ENCODE data around the gene SLC27A4. TPM values are rescaled to one million over a fixed set of nuclear protein-coding genes. Genes with fewer than 3 reads are reported as not detected.

SLC27A4 gene
- total and polyA plus RNA-seq, 9 donors = 7.2 to 16.3 (median 13.1) TPM

DNA sequence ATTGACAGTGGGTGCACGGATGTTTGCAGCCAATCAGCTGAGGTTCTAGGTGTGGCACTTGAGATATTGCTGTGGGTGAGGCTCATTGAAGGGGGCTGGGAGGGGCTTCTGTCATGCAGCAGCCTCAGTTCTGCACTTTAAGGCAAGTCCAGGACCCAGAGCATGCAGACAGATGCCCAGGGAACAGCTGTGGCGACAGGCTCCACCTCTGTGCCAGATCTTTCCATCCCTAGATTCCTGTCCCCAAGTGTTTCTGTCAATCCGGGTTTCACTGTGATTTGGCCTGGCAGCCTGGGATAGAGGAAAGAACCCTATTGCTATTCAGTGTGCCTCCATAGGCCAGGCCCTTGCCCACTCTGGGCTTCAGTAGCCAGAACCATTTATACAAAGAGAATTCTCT lies 59.5 kb downstream of the SLC27A4 start:
- peak overlapping the region; percentile 80 for H3K27ac ChIP-seq (ENCODE audit: low read length)
- no peak overlapping the region for H3K4me3 ChIP-seq (ENCODE audit: low read length)
- 67% methylated on average over 1 of the region's 3 CpGs for WGBS (ENCODE audit: insufficient coverage)
- no peaks in the 10 kb centered on the region for H3K36me3 ChIP-seq (ENCODE audit: control insufficient read depth, insufficient read depth, low read length)
- peak; percentile 69 for DNase-seq
- H3K4me1 ChIP-seq (ENCODE audit: control insufficient read depth, insufficient read depth, low read length) = peaks cover 17% of the 10 kb centered on the region
- H3K9me3 ChIP-seq (replicated peaks; ENCODE audit: control insufficient read depth, low read depth, low read length) = no peaks in the 10 kb centered on the region
- peaks cover 26% of the 10 kb centered on the region for H3K27me3 ChIP-seq (ENCODE audit: control insufficient read depth, insufficient read depth, low read length)

DNA sequence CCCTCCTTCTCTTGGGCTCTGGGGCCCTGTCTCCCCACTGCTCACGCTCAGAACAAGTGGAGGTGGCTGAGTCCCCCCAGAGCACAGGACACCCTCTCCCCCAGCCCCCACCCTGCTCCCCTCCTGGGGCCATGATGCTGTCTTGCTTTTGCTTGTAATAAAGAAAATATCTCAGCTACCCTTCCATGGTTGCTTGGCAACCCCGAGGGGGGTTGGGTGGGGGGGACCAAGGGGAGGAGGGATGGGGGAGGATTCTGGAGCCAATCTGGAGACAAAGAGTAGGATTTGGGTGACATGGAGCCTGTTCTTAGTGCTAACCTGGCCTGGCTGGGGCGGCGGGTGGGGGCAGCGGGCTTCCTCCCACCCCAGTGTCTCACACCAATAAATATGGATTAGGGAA lies 64.2 kb downstream of the SLC27A4 start:
- H3K4me1 ChIP-seq (ENCODE audit: control insufficient read depth, insufficient read depth, low read length) = peaks cover 32% of the 10 kb centered on the region
- no peaks in the 10 kb centered on the region for H3K36me3 ChIP-seq (ENCODE audit: control insufficient read depth, insufficient read depth, low read length)
- peaks cover 2% of the 10 kb centered on the region for H3K27me3 ChIP-seq (ENCODE audit: control insufficient read depth, insufficient read depth, low read length)
- H3K27ac ChIP-seq (ENCODE audit: low read length) = no peak overlapping the region
- no peaks in the 10 kb centered on the region for H3K9me3 ChIP-seq (replicated peaks; ENCODE audit: control insufficient read depth, low read depth, low read length)
- no CpG with 5 or more reads among the region's 5 CpGs for WGBS (ENCODE audit: insufficient coverage)
- no peak for DNase-seq
- no peak overlapping the region for H3K4me3 ChIP-seq (ENCODE audit: low read length)

DNA sequence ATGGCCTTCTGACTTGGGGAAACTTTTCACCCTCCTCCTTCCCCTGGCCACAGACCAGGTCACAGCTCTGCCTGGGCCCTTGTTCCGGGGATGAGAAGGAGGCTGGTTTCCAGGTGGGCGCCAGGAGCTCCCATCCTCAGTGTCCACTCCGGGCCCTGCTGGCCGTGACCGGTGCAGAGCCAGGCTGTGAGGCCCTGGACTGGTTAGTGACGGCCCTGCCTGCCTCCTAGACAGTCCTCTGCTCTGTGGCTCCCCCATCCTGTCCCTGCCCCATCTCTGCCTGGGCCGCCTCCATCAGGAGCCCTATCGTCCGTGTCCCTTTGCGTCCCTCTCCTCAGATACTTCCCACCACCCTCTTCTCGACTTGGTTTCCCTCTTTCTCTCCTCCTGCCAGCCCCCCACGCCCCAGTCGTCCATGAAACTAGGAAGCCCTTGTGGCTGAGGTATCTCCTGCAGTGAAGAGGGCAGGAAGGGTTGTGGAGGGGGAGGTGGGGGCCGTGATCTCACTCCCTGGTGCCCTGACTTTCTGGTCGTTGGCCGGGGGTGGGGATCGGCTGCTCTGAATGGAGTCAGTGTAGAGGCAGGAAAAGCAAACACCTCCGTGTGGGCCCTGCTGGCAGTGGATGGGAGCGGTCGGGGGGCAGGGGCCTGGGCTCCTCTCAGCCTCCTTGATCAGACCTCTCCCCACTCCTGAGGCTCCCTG lies 64.9 kb downstream of the SLC27A4 start:
- WGBS (ENCODE audit: insufficient coverage) = 47% methylated on average over 12 of the region's 20 CpGs
- DNase-seq = no peak
- Histone ChIP-seq H3K27ac (ENCODE audit: low read length) (no peak overlapping the region), H3K4me1 (ENCODE audit: control insufficient read depth, insufficient read depth, low read length) (peaks cover 35% of the 10 kb centered on the region), H3K9me3 (replicated peaks; ENCODE audit: control insufficient read depth, low read depth, low read length) (no peaks in the 10 kb centered on the region), H3K4me3 (ENCODE audit: low read length) (no peak overlapping the region), H3K36me3 (ENCODE audit: control insufficient read depth, insufficient read depth, low read length) (no peaks in the 10 kb centered on the region), H3K27me3 (ENCODE audit: control insufficient read depth, insufficient read depth, low read length) (peaks cover 3% of the 10 kb centered on the region)

DNA sequence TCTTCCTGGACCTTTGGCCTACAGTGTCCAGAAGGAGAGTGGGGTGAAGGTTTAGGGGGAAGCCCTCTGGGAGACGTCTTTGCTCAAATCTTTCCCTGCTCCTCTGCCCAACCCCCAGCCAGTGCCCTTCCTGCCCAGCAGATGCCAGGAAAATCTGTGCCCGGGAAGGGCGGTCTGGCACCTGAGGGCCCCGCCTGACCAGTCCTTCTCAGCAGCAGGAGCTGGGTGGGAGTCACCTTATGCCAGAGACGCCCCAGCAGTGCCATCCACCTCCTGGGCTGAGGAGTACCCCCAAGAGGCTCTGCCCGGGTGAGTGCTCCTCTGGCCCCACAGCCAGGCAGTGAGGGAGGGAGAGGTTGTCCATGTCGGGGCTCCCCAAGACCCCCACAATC lies 65.4 kb downstream of the SLC27A4 start:
- no peak overlapping the region for H3K4me3 ChIP-seq (ENCODE audit: low read length)
- H3K36me3 ChIP-seq (ENCODE audit: control insufficient read depth, insufficient read depth, low read length) = no peaks in the 10 kb centered on the region
- DNase-seq = no peak
- WGBS (ENCODE audit: insufficient coverage) = 72% methylated on average over 5 of the region's 7 CpGs
- peaks cover 34% of the 10 kb centered on the region for H3K4me1 ChIP-seq (ENCODE audit: control insufficient read depth, insufficient read depth, low read length)
- H3K27me3 ChIP-seq (ENCODE audit: control insufficient read depth, insufficient read depth, low read length) = peaks cover 2% of the 10 kb centered on the region
- H3K9me3 ChIP-seq (replicated peaks; ENCODE audit: control insufficient read depth, low read depth, low read length) = no peaks in the 10 kb centered on the region
- no peak overlapping the region for H3K27ac ChIP-seq (ENCODE audit: low read length)

DNA sequence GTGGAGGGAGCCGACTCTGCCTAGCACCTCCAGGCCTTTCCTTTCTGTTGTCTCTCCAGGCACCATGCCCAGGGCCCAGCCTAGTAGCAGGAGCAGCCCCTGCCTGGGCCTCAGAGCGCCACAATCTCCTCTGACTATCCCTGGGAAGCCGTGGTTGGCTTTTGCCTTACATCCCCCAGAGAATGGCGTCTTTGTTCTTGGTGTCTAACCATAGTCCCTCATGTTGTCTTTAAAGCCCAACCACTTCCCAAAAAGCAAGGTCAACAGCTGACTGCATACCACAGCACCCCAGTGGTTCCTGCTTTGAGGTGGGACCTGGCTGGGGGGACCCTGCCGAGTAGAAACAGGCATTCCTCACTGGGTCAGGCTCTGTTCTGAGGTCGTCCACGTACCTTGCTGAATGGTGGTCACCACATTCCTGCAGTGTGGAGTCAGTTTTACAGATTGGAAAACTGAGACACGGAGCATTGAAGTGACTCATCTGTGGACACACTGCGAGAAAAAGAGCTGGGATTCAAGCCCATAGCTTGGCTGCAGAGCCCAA lies 66.6 kb downstream of the SLC27A4 start:
- WGBS (ENCODE audit: insufficient coverage) = 58% methylated on average over 7 of the region's 9 CpGs
- H3K4me3 ChIP-seq (ENCODE audit: low read length) = no peak overlapping the region
- peaks cover 2% of the 10 kb centered on the region for H3K27me3 ChIP-seq (ENCODE audit: control insufficient read depth, insufficient read depth, low read length)
- H3K4me1 ChIP-seq (ENCODE audit: control insufficient read depth, insufficient read depth, low read length) = peaks cover 44% of the 10 kb centered on the region
- H3K27ac ChIP-seq (ENCODE audit: low read length) = peak overlapping the region; percentile 7
- DNase-seq = no peak
- H3K36me3 ChIP-seq (ENCODE audit: control insufficient read depth, insufficient read depth, low read length) = no peaks in the 10 kb centered on the region
- H3K9me3 ChIP-seq (replicated peaks; ENCODE audit: control insufficient read depth, low read depth, low read length) = no peaks in the 10 kb centered on the region

DNA sequence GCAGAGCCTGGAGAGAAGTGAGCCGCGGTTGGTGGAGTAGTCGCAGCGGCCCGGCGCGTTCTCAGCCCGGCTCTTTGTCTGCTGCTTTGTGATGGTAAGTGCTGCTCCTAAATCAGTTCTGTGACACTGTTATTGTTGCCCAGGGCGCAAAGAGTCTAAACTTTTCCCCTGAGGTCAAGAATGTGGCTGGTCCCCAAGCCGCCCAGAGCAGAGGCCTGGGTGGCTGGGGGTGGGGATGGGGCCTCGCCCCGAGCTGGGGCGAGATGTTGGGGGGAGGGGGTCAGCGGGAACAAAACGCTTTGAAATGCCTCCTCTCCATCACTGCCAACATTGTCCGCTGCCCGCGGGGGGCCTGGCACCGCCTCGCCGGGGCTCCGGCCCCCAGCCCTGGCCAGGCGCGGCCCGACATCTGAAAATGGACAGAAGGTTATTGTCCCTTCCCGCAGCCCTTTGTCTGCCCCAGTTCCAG lies 68.7 kb downstream of the SLC27A4 start:
- H3K36me3 ChIP-seq (ENCODE audit: control insufficient read depth, insufficient read depth, low read length) = no peaks in the 10 kb centered on the region
- H3K27ac ChIP-seq (ENCODE audit: low read length) = no peak overlapping the region
- H3K4me3 ChIP-seq (ENCODE audit: low read length) = no peak overlapping the region
- no peaks in the 10 kb centered on the region for H3K9me3 ChIP-seq (replicated peaks; ENCODE audit: control insufficient read depth, low read depth, low read length)
- H3K4me1 ChIP-seq (ENCODE audit: control insufficient read depth, insufficient read depth, low read length) = peaks cover 51% of the 10 kb centered on the region
- peaks cover 2% of the 10 kb centered on the region for H3K27me3 ChIP-seq (ENCODE audit: control insufficient read depth, insufficient read depth, low read length)
- no peak for DNase-seq
- WGBS (ENCODE audit: insufficient coverage) = 36% methylated on average over 13 of the region's 26 CpGs

DNA sequence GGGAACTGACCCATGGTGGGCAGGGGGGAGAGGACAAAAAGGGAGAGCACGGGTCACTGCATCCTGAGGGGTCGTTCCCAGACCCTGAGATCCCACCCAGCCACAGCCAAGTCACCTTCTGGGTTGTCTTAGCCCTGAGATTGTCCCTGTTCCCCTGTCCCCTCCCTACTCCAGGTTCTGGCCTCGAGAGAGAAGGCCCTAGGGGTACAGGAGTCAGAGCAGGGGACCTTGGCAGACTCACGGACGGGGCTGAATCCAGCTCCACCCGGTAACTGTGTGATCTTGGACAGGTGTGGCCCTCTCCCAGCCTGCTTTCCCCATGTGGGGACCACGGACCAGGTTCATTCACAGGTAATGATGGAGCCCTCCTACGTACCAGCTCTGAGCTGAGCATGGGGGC lies 69.1 kb downstream of the SLC27A4 start:
- H3K4me1 ChIP-seq (ENCODE audit: control insufficient read depth, insufficient read depth, low read length) = peaks cover 51% of the 10 kb centered on the region
- H3K36me3 ChIP-seq (ENCODE audit: control insufficient read depth, insufficient read depth, low read length) = no peaks in the 10 kb centered on the region
- DNase-seq = no peak
- no peak overlapping the region for H3K27ac ChIP-seq (ENCODE audit: low read length)
- H3K4me3 ChIP-seq (ENCODE audit: low read length) = no peak overlapping the region
- WGBS (ENCODE audit: insufficient coverage) = 47% methylated on average over 4 of the region's 8 CpGs
- H3K9me3 ChIP-seq (replicated peaks; ENCODE audit: control insufficient read depth, low read depth, low read length) = no peaks in the 10 kb centered on the region
- H3K27me3 ChIP-seq (ENCODE audit: control insufficient read depth, insufficient read depth, low read length) = peaks cover 2% of the 10 kb centered on the region

DNA sequence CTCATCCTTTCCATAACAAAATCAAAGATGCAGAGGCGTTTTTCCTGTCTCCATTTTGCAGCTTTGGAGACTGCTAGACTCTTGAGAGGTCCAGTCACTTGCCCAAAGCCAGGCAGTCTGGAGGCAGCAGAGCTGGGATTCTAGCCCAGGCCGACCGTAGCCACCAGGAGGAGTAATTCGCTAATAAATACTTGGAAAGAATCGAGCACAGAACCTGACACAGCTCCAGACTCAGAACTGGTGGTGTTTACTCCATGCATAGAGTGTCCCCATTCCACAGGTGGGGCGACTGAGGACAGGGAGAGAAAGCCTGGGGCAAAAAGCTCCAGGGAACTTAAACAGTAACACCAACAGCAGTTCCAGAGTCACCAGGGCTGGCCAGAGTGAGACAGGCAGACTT lies 69.7 kb downstream of the SLC27A4 start:
- Histone ChIP-seq H3K9me3 (replicated peaks; ENCODE audit: control insufficient read depth, low read depth, low read length) (no peaks in the 10 kb centered on the region), H3K27ac (ENCODE audit: low read length) (no peak overlapping the region), H3K4me3 (ENCODE audit: low read length) (no peak overlapping the region), H3K4me1 (ENCODE audit: control insufficient read depth, insufficient read depth, low read length) (peaks cover 51% of the 10 kb centered on the region), H3K27me3 (ENCODE audit: control insufficient read depth, insufficient read depth, low read length) (peaks cover 2% of the 10 kb centered on the region), H3K36me3 (ENCODE audit: control insufficient read depth, insufficient read depth, low read length) (no peaks in the 10 kb centered on the region)
- 27% methylated on average over 6 of the region's 6 CpGs for WGBS (ENCODE audit: insufficient coverage)
- DNase-seq = peak; percentile 75

Other genes starting within 250 kb of the SLC27A4 start
- gene PTGES2, start 212.8 kb upstream of the SLC27A4 start, total RNA-seq = 30.1 TPM
- gene PTGES2, start 212.8 kb upstream of the SLC27A4 start, polyA plus RNA-seq (ENCODE audit: insufficient read depth in 1 of 8, insufficient read length in 8 of 8, low replicate concordance in 1 of 8) = 10 to 100 TPM; 40.0 to 45.3 (median 41.5) TPM
- 0.09 TPM for gene LCN2, start 191.1 kb upstream of the SLC27A4 start, total RNA-seq
- gene LCN2, start 191.1 kb upstream of the SLC27A4 start, polyA plus RNA-seq (ENCODE audit: insufficient read depth in 1 of 8, insufficient read length in 8 of 8, low replicate concordance in 1 of 8) = 1 to 10 TPM in 5 of 8 donors, under 1 TPM in 3; 0.72 to 2.8 (median 1.3) TPM
- 41.1 TPM for gene BBLN, start 180.3 kb upstream of the SLC27A4 start, total RNA-seq
- gene BBLN, start 180.3 kb upstream of the SLC27A4 start, polyA plus RNA-seq (ENCODE audit: insufficient read depth in 1 of 8, insufficient read length in 8 of 8, low replicate concordance in 1 of 8) = 10 to 100 TPM; 25.5 to 37.8 (median 29.3) TPM
- gene CIZ1, start 149.0 kb upstream of the SLC27A4 start, total RNA-seq = 36.4 TPM
- gene CIZ1, start 149.0 kb upstream of the SLC27A4 start, polyA plus RNA-seq (ENCODE audit: insufficient read depth in 1 of 8, insufficient read length in 8 of 8, low replicate concordance in 1 of 8) = 100 to 1,000 TPM in 5 of 8 donors, 10 to 100 TPM in 3; 92.8 to 120 (median 104) TPM
- 18.5 TPM for gene DNM1, start 137.1 kb upstream of the SLC27A4 start, total RNA-seq
- gene DNM1, start 137.1 kb upstream of the SLC27A4 start, polyA plus RNA-seq (ENCODE audit: insufficient read depth in 1 of 8, insufficient read length in 8 of 8, low replicate concordance in 1 of 8) = 10 to 100 TPM; 33.5 to 75.6 (median 45.0) TPM
- 91.9 TPM for gene GOLGA2, start 64.5 kb upstream of the SLC27A4 start, total RNA-seq
- 100 to 1,000 TPM in 3 of 8 donors, 10 to 100 TPM in 5; 78.6 to 109 (median 90.5) TPM for gene GOLGA2, start 64.5 kb upstream of the SLC27A4 start, polyA plus RNA-seq (ENCODE audit: insufficient read depth in 1 of 8, insufficient read length in 8 of 8, low replicate concordance in 1 of 8)
- gene SWI5, start 64.3 kb upstream of the SLC27A4 start, total RNA-seq = 29.9 TPM
- 10 to 100 TPM; 20.5 to 29.6 (median 25.0) TPM for gene SWI5, start 64.3 kb upstream of the SLC27A4 start, polyA plus RNA-seq (ENCODE audit: insufficient read depth in 1 of 8, insufficient read length in 8 of 8, low replicate concordance in 1 of 8)
- 23.9 TPM for gene TRUB2, start 18.1 kb upstream of the SLC27A4 start, total RNA-seq
- gene TRUB2, start 18.1 kb upstream of the SLC27A4 start, polyA plus RNA-seq (ENCODE audit: insufficient read depth in 1 of 8, insufficient read length in 8 of 8, low replicate concordance in 1 of 8) = 10 to 100 TPM; 20.0 to 25.3 (median 23.6) TPM
- gene COQ4, start 17.7 kb upstream of the SLC27A4 start, total RNA-seq = 26.0 TPM
- gene COQ4, start 17.7 kb upstream of the SLC27A4 start, polyA plus RNA-seq (ENCODE audit: insufficient read depth in 1 of 8, insufficient read length in 8 of 8, low replicate concordance in 1 of 8) = 10 to 100 TPM; 24.4 to 39.3 (median 32.8) TPM
- gene URM1, start 30.8 kb downstream of the SLC27A4 start, total RNA-seq = 48.3 TPM
- gene URM1, start 30.8 kb downstream of the SLC27A4 start, polyA plus RNA-seq (ENCODE audit: insufficient read depth in 1 of 8, insufficient read length in 8 of 8, low replicate concordance in 1 of 8) = 10 to 100 TPM; 55.4 to 82.2 (median 68.5) TPM
- 57.6 TPM for gene CERCAM, start 80.3 kb downstream of the SLC27A4 start, total RNA-seq
- gene CERCAM, start 80.3 kb downstream of the SLC27A4 start, polyA plus RNA-seq (ENCODE audit: insufficient read depth in 1 of 8, insufficient read length in 8 of 8, low replicate concordance in 1 of 8) = 100 to 1,000 TPM in 2 of 8 donors, 10 to 100 TPM in 6; 84.1 to 109 (median 97.0) TPM
- gene ODF2, start 115.5 kb downstream of the SLC27A4 start, total RNA-seq = 23.5 TPM
- gene ODF2, start 115.5 kb downstream of the SLC27A4 start, polyA plus RNA-seq (ENCODE audit: insufficient read depth in 1 of 8, insufficient read length in 8 of 8, low replicate concordance in 1 of 8) = 10 to 100 TPM; 25.5 to 41.8 (median 27.0) TPM
- gene GLE1, start 164.2 kb downstream of the SLC27A4 start, total RNA-seq = 19.6 TPM
- gene GLE1, start 164.2 kb downstream of the SLC27A4 start, polyA plus RNA-seq (ENCODE audit: insufficient read depth in 1 of 8, insufficient read length in 8 of 8, low replicate concordance in 1 of 8) = 10 to 100 TPM; 16.9 to 20.4 (median 19.7) TPM
- 227 TPM for gene SPTAN1, start 212.1 kb downstream of the SLC27A4 start, total RNA-seq
- gene SPTAN1, start 212.1 kb downstream of the SLC27A4 start, polyA plus RNA-seq (ENCODE audit: insufficient read depth in 1 of 8, insufficient read length in 8 of 8, low replicate concordance in 1 of 8) = 100 to 1,000 TPM; 244 to 384 (median 305) TPM

Data from muscle of leg (tissue), 11 donors.